ENCODE data around the gene MAPKAP1. TPM values are rescaled to one million over a fixed set of nuclear protein-coding genes. Genes with fewer than 3 reads are reported as not detected.
A peak's percentile ranks its signal among the peaks of the same experiment; 100 is the strongest.

MAPKAP1 gene
- total RNA-seq, 1 donor from 2014 or later, result 122 TPM

DNA sequence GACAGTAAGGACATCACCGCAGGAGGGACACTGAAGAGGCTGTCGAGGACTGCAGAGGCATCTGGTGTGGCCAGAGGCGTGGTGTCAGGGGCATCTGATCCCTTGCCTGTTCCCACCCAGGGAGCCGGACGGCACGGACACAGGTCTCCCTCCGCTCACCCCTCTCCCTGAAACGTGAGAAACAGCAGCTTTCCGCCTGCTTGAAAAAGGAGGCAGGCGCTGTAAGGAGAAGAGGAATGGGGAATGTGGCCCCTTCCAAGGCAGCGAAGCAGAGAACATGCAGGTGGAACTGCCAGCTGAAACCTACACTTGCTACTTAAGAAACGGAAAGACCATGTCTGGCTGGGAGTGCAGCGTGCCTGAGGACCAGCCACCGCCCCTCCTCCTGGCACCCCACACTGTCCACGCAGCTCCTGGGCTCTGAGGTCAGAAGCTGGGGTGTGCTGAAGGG lies 269.2 kb downstream of the MAPKAP1 start:
- intact Hi-C loops (cut with DNase I), result loop anchor here (10.0 kb wide), 1 partner anchor 197 kb away; no protein-coding TSS in a partner anchor
- DNase-seq, result peak; percentile 34
- no peak for ATAC-seq (ENCODE audit: poor library complexity)

DNA sequence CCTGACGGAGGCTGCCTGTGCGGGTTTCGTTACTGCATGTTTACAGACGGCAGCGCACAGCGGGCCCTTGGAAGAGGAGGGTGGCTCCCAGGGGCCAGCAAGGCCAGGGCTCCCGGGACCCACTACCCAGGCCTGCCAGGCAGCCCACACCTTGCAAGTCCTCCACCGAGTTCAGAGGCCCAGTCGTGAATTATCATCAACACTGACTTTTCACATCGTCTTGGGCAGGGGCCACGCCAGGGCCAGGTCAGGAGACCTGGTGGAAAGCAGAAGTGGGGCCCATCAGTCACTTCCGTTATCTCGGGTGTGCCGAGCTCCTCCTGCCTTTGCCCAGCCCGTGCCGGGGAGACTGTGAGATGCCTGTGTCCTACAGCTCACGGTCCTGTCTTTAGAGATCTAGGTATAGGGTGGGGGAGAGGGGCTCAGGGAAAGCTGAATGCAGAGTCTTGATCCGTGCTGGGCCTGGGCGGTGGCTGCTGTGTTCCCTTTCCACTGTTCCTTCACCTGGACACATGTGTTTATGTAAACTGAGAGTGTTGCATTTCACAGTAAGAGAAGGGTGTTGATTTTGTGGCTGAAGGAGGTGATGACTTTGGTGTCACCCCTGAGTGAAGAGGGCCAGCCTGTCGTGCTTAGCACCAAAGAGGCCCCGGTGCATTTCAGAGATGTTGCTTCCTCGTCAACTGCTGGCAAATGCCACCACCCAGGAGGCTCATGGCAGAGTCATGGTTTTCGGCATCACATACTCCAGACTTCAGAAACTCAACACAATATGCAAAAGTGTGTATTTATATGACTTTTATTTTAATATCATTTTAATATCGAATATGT lies 270.2 kb downstream of the MAPKAP1 start:
- ATAC-seq (ENCODE audit: poor library complexity) (peak; percentile 52), DNase-seq (peak; percentile 38)
- intact Hi-C loops (cut with DNase I), result loop anchor here (10.0 kb wide), 1 partner anchor 198 kb away; no protein-coding TSS in a partner anchor

DNA sequence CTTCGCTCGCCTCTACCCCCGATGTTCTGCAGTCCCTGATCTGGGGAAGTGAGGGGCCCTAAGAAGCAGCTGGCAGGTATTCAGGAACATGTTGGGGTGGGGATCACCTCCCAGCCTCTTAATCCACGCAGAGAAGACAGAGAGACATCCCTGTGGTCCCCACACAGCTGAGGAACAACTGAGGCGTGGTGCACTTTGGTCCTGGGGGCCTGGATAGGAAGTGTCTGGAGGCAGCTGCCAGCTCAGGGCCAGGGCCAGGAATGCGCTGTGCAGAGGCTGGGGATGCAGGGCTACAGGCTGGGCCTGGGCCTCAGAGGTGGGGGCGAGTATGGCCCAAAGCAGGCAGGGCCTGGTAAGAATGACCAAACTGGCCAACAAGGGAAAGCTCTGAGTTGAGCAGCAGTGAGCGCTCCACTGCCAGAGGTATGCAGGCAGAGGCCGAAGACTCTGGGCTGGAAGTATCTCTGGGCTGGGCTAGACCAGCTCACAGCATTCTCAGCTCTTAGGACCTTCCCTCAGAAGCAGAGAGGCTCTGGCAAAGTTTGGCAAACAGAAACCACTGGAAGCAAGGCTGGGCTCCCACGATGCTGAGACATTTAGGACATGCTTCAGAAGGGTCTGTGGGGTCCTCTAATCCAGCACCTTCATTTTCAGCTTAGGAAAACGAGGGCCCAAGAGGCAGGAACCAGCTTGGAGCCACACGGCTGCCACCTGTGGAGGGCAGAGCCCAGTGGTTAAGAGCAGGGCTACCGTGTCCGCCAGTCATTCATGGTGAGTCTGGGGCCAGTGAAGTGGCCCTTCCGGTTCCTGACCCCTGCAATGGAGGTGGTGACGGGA lies 271.0 kb downstream of the MAPKAP1 start:
- no peak for ATAC-seq (ENCODE audit: poor library complexity)
- intact Hi-C loops (cut with DNase I), result loop anchor here (10.0 kb wide), 1 partner anchor 199 kb away; no protein-coding TSS in a partner anchor

DNA sequence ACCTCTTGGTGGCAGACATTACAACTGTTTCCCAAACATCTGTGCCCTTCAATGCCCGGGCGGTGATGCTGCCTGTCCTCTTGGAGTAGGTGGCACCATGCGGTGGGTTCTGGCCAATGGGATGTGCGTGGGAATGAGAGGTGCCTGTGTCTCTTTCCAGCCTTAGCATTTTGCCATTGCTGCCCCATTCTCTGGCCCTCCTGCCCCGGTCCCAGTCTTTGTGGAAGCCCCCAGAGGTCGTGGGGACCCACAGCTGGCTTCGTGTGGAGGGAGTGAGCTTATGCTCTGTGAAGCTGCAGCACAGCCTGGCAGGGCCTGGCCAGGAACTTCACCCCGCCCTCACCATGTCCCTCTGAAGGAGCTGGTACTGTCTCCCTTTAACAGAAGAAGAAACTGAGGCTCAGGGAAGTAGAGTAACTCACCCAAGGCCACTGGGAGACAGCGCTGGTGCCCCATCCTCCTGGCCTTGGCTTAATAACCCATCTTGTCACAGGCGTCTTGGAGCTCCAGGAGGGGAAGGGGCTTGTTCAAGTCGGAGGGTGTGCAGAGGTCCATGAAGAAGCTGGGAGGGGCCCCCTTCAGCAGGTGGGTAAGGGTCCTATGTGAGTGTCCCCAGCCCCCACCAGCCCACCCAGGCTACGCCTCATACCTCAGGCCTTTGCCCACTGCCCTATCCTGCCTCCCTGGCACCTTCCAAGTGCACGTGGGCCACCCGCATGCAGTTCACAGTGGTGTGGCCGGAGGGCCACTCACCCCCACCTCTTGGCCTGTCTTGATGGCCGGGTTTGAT lies 271.8 kb downstream of the MAPKAP1 start:
- no peak for ATAC-seq (ENCODE audit: poor library complexity)

More for the DNA sequence above, 271.0 kb downstream of the MAPKAP1 start:
- peak; percentile 19 for DNase-seq

DNA sequence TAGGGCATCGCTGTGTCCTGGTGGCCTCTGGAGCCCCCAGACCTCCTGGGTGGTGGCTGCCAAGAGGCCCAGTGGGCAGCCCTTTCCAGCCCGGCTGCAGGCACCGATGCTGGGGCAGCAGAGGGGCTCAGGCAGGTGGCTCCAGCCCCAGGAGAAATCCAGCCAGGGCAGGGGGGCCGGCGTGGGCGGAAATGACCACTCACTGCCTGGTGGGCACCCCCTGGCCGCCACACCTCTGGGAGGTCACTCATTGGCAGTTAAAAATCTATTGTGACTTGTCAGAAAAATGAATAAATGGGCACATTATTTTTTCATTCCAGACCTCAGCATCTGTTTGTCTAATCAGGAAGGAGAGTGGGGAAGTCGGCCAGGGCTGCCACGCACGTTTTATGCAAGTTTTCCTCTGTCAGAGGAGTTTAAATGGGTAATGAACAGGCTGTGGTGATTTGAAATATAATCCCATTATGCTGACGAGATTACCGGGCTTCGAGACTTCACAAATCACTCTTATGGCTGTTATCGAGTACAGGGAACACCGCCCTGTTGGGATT lies 273.5 kb downstream of the MAPKAP1 start:
- ATAC-seq (ENCODE audit: poor library complexity), result no peak
- intact Hi-C loops (cut with DNase I), result loop anchor here (10.0 kb wide), 1 partner anchor 201 kb away; no protein-coding TSS in a partner anchor
- peak; percentile 26 for DNase-seq

More for the DNA sequence above, 271.8 kb downstream of the MAPKAP1 start:
- peak; percentile 36 for DNase-seq
- intact Hi-C loops (cut with DNase I), result loop anchor here (10.0 kb wide), 1 partner anchor 200 kb away; no protein-coding TSS in a partner anchor

DNA sequence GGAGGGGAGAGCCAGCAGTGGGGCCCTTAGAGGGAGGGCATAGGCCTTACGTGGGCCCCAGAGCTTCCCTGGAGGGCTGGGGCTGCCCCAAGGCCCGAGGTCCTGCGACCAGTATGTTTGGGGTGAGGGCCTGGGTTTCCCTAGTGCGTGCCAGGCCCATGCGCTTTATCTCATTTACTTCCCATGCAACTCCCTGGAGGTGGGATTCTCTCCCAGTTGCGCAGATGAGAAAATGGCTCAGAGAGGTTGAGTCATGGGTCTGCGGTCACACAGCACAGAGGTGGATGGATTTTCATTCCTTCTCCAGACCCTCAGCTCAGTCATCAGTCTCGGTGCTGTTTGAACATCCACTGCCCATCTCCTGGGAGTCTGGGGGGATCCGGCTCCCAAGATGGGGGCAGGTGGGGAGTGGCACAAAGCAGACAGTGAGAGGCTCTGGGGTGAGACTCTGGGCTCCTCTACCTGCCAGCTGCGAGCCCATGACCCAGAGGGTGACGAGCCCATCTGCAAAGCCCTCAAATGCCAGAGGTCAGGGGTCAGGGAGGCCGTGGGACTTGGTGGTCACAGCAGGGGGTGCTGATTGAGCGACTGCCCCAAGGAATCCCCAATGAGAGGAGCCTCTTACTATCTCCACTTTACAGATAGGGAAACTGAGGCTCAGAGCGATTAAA lies 274.2 kb downstream of the MAPKAP1 start:
- intact Hi-C loops (cut with DNase I), result loop anchor here (10.0 kb wide), 1 partner anchor 202 kb away; no protein-coding TSS in a partner anchor
- peak; percentile 8 for DNase-seq
- ATAC-seq (ENCODE audit: poor library complexity), result no peak

DNA sequence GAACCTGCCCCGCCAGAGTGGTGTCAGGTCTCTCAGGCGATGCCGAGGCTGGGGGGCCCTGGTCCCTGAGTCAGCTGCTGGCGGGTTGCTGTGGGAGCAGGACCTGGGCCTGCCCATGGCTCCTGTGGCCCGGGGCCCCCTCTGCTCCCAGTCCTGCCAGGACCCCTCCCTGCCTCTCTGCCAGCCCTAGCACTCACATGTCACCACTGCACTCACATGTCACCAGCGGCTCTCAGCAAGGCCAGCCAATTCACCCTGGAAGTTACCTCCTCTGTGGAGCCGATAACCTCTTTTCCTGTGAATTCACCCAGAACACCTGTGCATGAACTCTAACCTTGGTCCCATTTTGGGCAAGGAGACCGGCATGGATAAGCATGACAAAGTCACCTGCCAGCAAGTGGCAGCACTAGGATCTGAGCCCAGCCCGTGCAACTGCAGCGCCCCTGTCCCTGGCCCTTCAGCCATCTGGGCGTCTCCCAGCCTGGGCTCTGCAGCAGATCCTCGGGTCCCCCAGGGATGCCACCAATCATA lies 275.2 kb downstream of the MAPKAP1 start:
- ATAC-seq (ENCODE audit: poor library complexity) (peak; percentile 16), DNase-seq (peak; percentile 34)
- intact Hi-C loops (cut with DNase I), result loop anchor here (10.0 kb wide), 1 partner anchor 203 kb away; no protein-coding TSS in a partner anchor

DNA sequence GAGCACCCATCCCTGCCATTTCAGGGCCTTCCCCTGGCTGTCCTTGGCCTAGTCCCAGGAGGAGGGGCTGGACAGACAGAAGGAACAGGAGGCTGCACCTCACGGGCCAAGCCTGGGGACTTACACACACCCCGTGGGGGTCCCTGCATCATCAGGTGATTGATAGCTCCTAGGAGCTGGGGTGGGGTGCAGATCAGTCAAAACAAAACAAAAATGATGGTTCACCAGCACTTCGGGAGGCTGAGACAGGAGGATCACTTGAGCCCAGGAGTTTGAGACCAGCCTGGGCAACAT lies 276.0 kb downstream of the MAPKAP1 start:
- peak; percentile 8 for DNase-seq
- no peak for ATAC-seq (ENCODE audit: poor library complexity)
- intact Hi-C loops (cut with DNase I), result loop anchor here (10.0 kb wide), 1 partner anchor 204 kb away; no protein-coding TSS in a partner anchor

DNA sequence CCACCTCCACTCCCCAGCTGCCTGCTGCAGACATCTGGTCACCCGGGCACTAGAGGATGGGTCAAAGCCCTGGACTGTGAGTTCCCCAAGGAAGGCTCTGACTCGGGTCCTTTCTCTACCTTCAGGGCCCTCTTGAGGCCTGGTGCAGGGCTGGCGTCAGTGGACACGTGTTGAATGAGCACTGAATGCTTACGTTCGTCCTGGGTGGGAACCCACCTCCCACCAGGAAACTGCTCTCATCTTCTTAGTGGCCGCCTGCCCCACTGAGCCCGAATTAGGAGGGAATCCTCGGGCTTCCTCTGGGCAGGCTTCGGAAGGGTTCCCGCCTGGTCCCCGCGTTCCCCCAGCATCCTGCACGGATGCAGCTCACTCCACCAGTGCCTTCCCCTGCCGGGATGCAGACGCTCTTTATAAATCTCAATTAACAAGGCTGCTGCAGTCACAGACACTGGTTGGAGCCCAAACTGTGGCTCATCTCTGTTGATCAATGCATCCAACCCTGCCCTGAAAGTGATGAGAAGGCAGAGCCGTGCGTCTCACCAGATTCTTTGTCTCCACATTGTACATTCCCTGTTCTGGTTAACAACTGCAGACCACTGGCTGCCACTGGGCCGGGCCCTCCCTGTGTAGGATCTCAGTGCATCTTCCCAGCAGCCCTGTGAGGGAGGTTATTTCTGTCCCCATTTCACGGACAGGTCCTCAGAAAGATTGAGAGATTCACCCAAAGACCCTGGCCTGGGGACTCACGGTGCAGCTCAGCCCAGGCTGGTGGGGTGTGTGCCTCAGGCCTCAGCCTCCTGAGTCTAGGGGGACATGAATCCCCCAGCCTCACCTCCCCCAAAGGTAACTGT lies 276.6 kb downstream of the MAPKAP1 start:
- intact Hi-C loops (cut with DNase I), result loop anchor here (10.0 kb wide), 1 partner anchor 204 kb away; no protein-coding TSS in a partner anchor
- DNase-seq, result peak; percentile 20
- no peak for ATAC-seq (ENCODE audit: poor library complexity)

DNA sequence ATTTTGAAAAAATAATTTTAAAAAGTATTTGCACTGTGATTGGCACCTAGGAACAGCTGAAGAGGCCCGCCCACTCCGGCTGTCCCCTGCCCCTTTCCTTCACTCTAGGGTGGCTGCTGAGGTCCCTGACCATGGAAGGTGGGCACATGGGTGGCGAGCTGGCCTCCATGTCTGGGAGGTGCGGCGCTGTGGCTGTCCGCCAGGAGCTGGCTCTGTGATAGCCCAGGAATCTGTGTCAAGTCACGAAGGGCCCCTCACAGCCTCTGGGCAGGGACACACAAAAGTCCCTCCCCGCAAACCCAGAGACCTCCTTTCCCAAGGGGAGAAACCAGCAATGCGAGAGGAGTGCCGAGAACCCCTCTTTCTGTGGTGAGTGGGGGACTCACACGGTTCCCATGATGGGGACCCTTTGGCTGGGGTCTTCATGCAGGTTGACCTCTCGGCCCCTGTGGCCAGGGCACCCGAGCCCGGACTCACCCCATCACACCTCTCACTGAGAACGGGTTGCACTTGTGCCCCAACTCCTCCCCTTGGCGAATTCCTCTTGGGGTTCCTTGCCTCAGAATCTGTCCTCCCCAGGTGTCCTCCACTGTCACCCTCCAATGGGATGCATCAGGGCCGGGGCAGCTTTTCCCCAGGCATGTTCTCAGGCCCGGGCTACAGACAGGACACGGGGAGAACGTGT lies 277.4 kb downstream of the MAPKAP1 start:
- ATAC-seq (ENCODE audit: poor library complexity), result no peak
- intact Hi-C loops (cut with DNase I), result loop anchor here (10.0 kb wide), 1 partner anchor 205 kb away; no protein-coding TSS in a partner anchor
- peak; percentile 39 for DNase-seq

DNA sequence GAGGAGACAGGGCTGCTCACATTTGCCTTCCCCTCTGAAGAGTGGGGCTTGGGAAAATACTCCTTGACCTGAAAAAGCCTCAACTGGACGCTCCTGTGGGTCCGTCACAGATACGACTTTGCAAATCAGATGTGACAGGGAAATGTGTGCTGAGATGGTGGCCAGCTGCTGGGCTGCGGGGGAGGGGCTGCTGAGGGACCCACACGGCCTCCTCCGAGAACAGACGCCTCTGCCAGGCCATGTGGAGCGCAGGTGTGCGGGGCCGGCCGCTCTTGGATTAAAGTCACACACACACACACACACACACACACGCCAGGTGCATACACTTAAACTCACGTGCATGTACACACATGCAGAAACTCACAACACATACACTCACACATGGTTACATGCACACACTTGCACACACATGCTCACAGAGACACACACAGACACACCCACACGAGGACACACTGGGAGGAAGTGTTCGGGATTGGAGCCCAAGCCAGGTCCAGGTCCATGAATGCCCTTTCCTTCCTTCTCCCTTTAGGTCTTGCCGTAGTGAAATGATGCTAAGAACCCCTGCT lies 278.0 kb downstream of the MAPKAP1 start:
- intact Hi-C loops (cut with DNase I), result no loop called here
- DNase-seq, result peak; percentile 32

DNA sequence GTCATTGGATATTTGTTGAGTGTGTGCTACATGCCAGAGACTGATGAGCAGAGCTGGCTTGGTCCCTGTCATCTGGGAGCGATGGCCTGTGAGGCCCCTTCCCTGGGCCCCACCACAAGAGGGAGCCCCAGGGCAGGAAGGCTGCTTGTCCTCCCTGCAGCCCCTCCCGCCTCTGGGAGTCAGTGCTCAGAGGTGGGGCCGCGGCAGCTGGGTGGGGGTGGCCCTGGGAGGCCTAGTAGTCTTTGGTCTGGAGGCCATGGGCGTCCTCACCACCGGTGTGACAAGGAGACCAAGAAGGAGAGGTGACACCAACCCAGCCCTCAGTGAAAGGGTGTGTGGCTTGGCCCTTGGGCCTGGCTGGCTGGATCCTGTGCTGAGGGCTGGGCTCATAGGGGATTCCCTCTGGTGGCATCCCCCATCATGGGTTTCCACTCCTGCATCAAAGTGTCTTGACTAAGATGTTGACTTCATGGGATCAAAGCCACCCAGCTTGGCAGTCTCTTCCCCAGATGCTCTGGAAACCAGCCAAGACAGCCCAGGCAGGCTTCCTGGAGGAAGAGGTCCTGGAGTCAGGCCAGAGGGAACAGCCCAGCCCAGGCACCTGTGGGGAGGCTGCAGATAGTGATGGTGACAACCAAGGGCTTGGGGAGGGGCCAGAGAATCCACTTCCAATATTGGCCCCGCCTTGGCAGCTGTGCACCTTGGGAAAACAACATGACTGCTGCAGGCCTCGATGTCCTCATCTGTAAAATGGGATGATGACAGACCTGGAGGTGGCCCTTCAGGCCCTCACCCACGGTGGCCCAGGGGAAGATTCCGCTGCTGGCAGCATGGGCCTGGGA lies 278.7 kb downstream of the MAPKAP1 start:
- ATAC-seq (ENCODE audit: poor library complexity), result peak; percentile 66
- intact Hi-C loops (cut with DNase I), result no loop called here

More for the DNA sequence above, 278.0 kb downstream of the MAPKAP1 start:
- ATAC-seq (ENCODE audit: poor library complexity), result no peak

DNA sequence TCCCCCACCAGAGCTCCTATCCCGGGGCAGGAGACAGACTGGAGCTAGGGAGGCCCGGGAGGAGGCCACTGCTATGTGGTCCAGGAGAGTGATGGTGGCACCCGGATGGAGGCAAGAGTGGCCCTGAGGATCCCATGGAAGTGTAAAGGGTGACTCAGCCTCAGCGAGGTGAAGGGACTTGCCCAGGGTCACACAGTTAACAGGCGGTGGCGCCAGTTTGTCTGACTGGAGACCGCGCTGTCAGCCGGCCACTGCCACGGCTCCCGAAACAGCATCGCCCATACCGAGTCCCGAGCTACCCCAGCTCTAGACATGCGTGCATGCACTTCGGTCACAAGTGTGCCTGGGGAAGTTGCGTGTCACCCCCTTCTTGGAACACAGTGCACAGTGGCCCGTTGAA lies 279.5 kb downstream of the MAPKAP1 start:
- no peak for DNase-seq
- intact Hi-C loops (cut with DNase I), result no loop called here
- ATAC-seq (ENCODE audit: poor library complexity), result no peak

More for the DNA sequence above, 278.7 kb downstream of the MAPKAP1 start:
- peak; percentile 40 for DNase-seq

DNA sequence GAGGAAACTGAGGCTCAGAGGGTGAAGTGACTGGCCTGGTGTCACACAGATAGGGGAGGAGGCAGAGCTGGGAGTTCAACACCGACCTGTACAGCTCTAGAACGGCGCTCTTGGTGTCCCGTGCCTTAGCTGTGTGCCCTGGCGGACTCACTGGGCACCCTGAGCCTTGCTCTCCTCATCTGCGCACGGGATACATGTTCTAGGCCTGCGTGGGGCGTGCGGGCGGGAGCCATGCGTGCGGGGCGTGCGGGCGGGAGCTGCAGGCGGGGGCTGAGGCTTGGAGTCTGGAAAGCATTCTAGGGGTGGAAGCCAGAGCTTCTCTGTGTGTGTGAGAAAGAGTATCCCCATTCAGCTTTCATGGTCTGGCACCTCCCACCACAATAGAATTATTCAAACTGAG lies 280.1 kb downstream of the MAPKAP1 start:
- intact Hi-C loops (cut with DNase I), result no loop called here
- ATAC-seq (ENCODE audit: poor library complexity) (no peak), DNase-seq (peak; percentile 37)
